Adrenal gland (tissue), 12 donors: ENCODE data around the gene WHRN. TPM values are rescaled to one million over a fixed set of nuclear protein-coding genes. Genes with fewer than 3 reads are reported as not detected.

Experiments used
- DNase-seq, 7 donors: peaks; one replicate each; pipeline ENCODE4 v3.0.0-alpha.2; 2019 to 2020
- H3K27ac ChIP-seq, 5 donors: fragments of 200-600 bp; sonication (generic) in 4 of 5; 1 replicate in 3 of 5; 2 replicates in 2 of 5; pipeline versions ENCODE4 v1.5.1 to v1.8.0; 2016 to 2020; ENCODE audit warnings: mild to moderate bottlenecking in 1 of 5
- H3K27me3 ChIP-seq: fragments of 200-600 bp; 2 replicates; pipeline ENCODE4 v1.8.0; 2021
- H3K36me3 ChIP-seq, 2 donors: fragments of 200-600 bp; replicated peaks in 1 of 2; 1 replicate in 1 of 2; 2 replicates in 1 of 2; pipeline versions ENCODE4 v1.5.1 to v1.8.0; 2018 to 2022
- H3K4me1 ChIP-seq, 2 donors: fragments of 200-600 bp; replicated peaks in 1 of 2; 1 replicate in 1 of 2; 2 replicates in 1 of 2; pipeline versions ENCODE4 v1.5.1 to v1.8.0; 2018 to 2021
- H3K4me3 ChIP-seq, 4 donors: fragments of 200-600 bp; sonication (generic) in 3 of 4; one replicate each; pipeline ENCODE4 v1.5.1; 2016 to 2018
- H3K9me3 ChIP-seq, 3 donors: fragments of 200-600 bp; sonication (generic) in 1 of 3; replicated peaks in 1 of 3; 1 replicate in 2 of 3; 2 replicates in 1 of 3; pipeline versions ENCODE4 v1.5.1 to v1.8.0; 2016 to 2021
- CTCF ChIP-seq, 6 experiments: fragments of 450-650 bp in 4 of 6; fragments of 200-600 bp in 2 of 6; sonication (generic) in 1 of 6; IDR thresholded peaks; 1 replicate in 5 of 6; 2 replicates in 1 of 6; pipeline versions ENCODE4 v1.5.1 to v1.8.0; 2016 to 2021; ENCODE audit warnings: antibody characterized with exemption in 6 of 6, mild to moderate bottlenecking in 2 of 6, moderate library complexity in 1 of 6
- POLR2A ChIP-seq, 2 donors: fragments of 450-650 bp; IDR thresholded peaks; one replicate each; pipeline ENCODE4 v1.6.1; 2017; ENCODE audit warnings: antibody characterized with exemption in 2 of 2, mild to moderate bottlenecking in 2 of 2, moderate library complexity in 1 of 2
- WGBS, 4 donors: extraction: QIAGEN DNeasy Blood & Tissue Kit in 2 of 4; methylation state at CpG; one replicate each; pipeline versions ENCODE4 v1.1.5 to v1.1.7; 2013 to 2017; 5-methylcytosine and 5-hydroxymethylcytosine counted together
- intact Hi-C, 2 donors: fragments of 100-400 bp; cut with DNase I; formaldehyde crosslinking; loops; one replicate each; pipeline versions ENCODE4 v1.14.1 to v1.15.0; 2022 to 2023
- polyA plus RNA-seq, 3 donors: library from polyadenylated mRNA; stranded (reverse); fragments of 200-250 nt in 2 of 3; fragments of 350-450 nt in 1 of 3; fragmentation: Illumina TruSeq in 1 of 3; extraction: RNeasy Lipid Tissue Mini Kit (QIAGEN cat#74804) in 1 of 3; gene quantifications; one replicate each; pipeline ENCODE4 v1.2.3, GENCODE V29; 2013 to 2014
- total RNA-seq, 9 donors: library from RNA; depleted of rRNA in 4 of 9; stranded (reverse); fragments of >200 nt in 4 of 9; fragments of 120-200 nt in 1 of 9; fragmentation: NEBNext Ultra II Directional in 1 of 9; extraction: Animal tissue kit (Norgen Biotek cat#: 25700) in 1 of 9; gene quantifications; one replicate each; pipeline versions ENCODE4 v1.1.0 to v1.2.4, GENCODE V29; 2013 to 2023
- donor health status: healthy with polysubstance abuse.
- donor health status: Bipolar disorder and iron deficiency.
- donor health status: DM: yes; HTN: yes; CAD: no.
- donor health status: DM: no; HTN: no; CAD: no.
- donor health status: DM: no; HTN: no; CAD: no.
- donor health status: DM: yes; HTN: yes; CAD: no.

The WHRN gene
- total and polyA plus RNA-seq, 12 donors, result 33.4 to 359 (median 96.4) TPM

DNA sequence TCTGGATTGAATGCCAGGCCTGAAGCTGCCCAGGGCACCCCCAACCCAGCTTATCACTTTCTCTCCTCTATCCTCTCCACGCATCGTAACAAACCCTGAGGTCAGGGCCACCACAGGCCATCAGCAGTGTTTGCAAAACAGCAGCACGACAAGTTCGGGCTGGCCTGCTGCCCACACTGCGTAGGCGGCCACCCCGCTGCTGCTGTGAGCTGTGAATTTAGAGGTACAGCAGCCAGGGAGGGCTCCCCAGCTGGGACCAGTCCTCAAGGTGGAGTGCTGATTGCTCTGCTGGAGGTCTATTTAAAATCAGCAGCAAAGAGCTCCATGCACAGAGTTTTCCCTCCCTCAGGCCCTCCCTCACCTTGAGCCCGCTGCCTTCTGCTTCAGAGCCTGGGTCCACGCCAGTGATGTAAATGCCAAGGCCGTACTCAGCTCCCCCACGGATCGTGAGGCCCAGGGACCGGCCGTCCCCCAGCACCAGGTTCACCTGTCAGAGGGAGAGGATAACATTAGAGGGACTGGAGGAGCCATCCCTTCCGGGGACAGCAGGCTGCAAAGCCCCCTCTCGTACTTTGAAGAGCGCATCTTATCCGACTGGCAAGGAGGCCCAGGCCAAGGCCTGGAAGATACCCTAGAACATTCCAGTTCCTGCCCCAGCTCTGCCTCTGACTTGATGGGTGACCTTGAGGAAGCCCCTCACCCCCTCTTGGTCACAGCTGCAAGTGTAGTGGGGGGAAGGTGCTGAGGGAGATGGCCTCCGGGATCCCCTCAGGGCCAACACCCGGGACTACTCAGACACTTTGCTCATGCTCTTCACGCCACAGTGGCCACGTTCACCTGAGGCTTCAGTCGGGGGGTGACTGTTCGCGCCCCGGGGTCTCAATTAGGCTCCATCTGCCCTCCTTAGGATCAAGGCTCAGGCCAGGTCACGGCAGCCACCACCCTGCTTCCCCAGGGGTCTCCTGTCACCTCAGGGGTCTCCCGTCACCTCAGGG, 39.1 kb downstream of the WHRN start:
- Histone ChIP-seq H3K27me3 (no peaks in the 10 kb centered on the region), H3K36me3 (peaks cover 0 to 4% of the 10 kb centered on the region in 2 donors), H3K4me1 (peaks cover 26 to 28% of the 10 kb centered on the region in 2 donors), H3K27ac (peak overlapping the region; percentile 18 to 89 (median 77)), H3K4me3 (no peak overlapping the region), H3K9me3 (no peaks in the 10 kb centered on the region)
- WGBS, 4 donors, result 37 to 62% (median 52%) methylated on average over 20 to 28 of the region's 28 CpGs
- DNase-seq, result peak; percentile 63 to 88 (median 81)
- TF ChIP-seq CTCF (IDR thresholded peaks at IDR 0.05) (no peak), POLR2A (IDR thresholded peaks at IDR 0.05) (no peak)
- intact Hi-C loops, result no loop called here

- peak overlapping the region in 4 of 5 donors; percentile 18 to 89 (median 81) for H3K27ac ChIP-seq
- intact Hi-C loops, result no loop called here
- peaks cover 26 to 28% of the 10 kb centered on the region in 2 donors for H3K4me1 ChIP-seq
- TF ChIP-seq CTCF (IDR thresholded peaks at IDR 0.05), result no peak
- no peak for TF ChIP-seq POLR2A (IDR thresholded peaks at IDR 0.05)
- no peak overlapping the region for H3K4me3 ChIP-seq
- H3K9me3 ChIP-seq, result no peaks in the 10 kb centered on the region
- peaks cover 0 to 4% of the 10 kb centered on the region in 2 donors for H3K36me3 ChIP-seq
- DNase-seq, result peak in 2 of 7 donors; percentile 19 to 48
- WGBS, 4 donors, result 73 to 86% (median 82%) methylated on average over 4 of the region's 4 CpGs
- H3K27me3 ChIP-seq, result no peaks in the 10 kb centered on the region
These were observed 39.9 kb downstream of the WHRN start for GRCh38 chr9:114465417-114465816.

- Histone ChIP-seq H3K9me3 (no peaks in the 10 kb centered on the region), H3K27ac (peak overlapping the region in 2 of 5 donors; percentile 85 to 89), H3K4me1 (peaks cover 26 to 28% of the 10 kb centered on the region in 2 donors), H3K27me3 (no peaks in the 10 kb centered on the region), H3K36me3 (peaks cover 0 to under 1% of the 10 kb centered on the region in 2 donors), H3K4me3 (no peak overlapping the region)
- TF ChIP-seq CTCF (IDR thresholded peaks at IDR 0.05) (no peak), POLR2A (IDR thresholded peaks at IDR 0.05) (no peak)
- 85 to 89% (median 88%) methylated on average over 5 of the region's 5 CpGs for WGBS, 4 donors
- DNase-seq, result peak in 2 of 7 donors; percentile 5 to 39
- intact Hi-C loops, result no loop called here
These were observed 40.8 kb downstream of the WHRN start for GRCh38 chr9:114464281-114465051.

DNA sequence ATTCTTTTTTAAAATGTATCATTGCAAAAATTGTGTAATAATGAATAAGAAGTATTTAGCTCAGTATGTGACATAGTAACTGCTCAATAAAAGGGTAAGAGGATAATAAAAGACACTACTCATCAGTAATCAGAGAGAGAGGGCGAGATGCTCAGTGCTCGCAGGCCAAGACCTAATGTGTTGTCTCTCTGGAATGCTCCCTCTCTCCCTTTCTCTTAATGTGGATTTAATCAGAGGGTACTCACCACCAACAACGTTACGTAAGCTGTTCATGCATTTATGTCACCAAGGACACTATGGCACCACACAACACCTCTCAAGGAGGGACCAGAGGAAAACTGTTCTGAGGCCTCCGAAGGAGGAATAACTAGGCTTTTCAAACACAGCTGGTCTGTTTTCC, 42.5 kb downstream of the WHRN start:
- Histone ChIP-seq H3K4me1 (peaks cover 26 to 28% of the 10 kb centered on the region in 2 donors), H3K27me3 (no peaks in the 10 kb centered on the region), H3K4me3 (no peak overlapping the region), H3K36me3 (no peaks in the 10 kb centered on the region), H3K9me3 (no peaks in the 10 kb centered on the region), H3K27ac (peak overlapping the region in 4 of 5 donors; percentile 37 to 81 (median 60))
- peak in 2 of 7 donors; percentile 25 to 27 for DNase-seq
- 32 to 49% (median 46%) methylated on average over 5 of the region's 5 CpGs for WGBS, 4 donors
- no peak for TF ChIP-seq POLR2A (IDR thresholded peaks at IDR 0.05)
- TF ChIP-seq CTCF (IDR thresholded peaks at IDR 0.05), result no peak
- intact Hi-C loops, result no loop called here
